ENCODE data around the gene FHL1. TPM values are rescaled to one million over a fixed set of nuclear protein-coding genes. Genes with fewer than 3 reads are reported as not detected.

The FHL1 gene
- total and polyA plus RNA-seq, 2 of the 4 experiments (the other 2 are of a cell fraction), result 69.4 to 72.9 TPM

DNA sequence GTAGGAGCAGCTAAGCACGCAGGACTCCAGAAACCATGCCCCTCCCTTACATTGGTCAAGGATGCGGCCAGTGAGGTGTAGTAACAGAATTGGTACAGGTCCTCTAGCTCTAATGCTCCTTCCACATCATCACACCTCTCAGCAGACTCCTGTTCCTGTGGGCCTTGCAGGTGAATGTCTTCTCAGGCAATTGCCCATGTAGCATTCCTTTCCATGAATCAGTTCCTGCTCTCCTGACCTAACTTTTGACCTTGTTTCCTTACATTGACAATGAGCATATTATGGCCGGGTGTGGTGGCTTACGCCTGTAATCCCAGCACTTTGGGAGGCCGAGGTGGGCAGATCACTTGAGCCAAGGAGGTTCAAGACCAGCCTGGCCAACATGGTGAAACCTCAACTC lies 72.6 kb downstream of the FHL1 start:
- ATAC-seq (ENCODE audit: low read depth) (no peak), DNase-seq (no peak)
- H3K27me3 ChIP-seq (ENCODE audit: control insufficient read depth, insufficient read depth, low read length), result no peaks in the 10 kb centered on the region
- no peak overlapping the region for H3K23ac ChIP-seq (ENCODE audit: low read depth, low read length)
- H3K14ac ChIP-seq (replicated peaks; ENCODE audit: low read depth, low read length), result no peak overlapping the region
- no peak overlapping the region for H2AK9ac ChIP-seq (replicated peaks; ENCODE audit: low read depth, low read length, poor library complexity)
- H2BK5ac ChIP-seq (ENCODE audit: low read depth, low read length, poor library complexity, severe bottlenecking), result no peak overlapping the region
- dilution Hi-C loops (cut with HindIII; ENCODE audit: low sequenced_read_pairs, unreplicated experiment), result no loop called here
- in situ Hi-C loops (cut with MboI; ENCODE audit: low sequenced_read_pairs), result no loop called here
- H3K27ac ChIP-seq (ENCODE audit: insufficient read depth, low read length), result no peak overlapping the region
- H2AFZ ChIP-seq (replicated peaks; ENCODE audit: low read length, poor library complexity), result no peak overlapping the region
- CTCF ChIA-PET, result no interaction called here
- TF ChIP-seq BHLHE40 (IDR thresholded peaks at IDR 0.05; ENCODE audit: low read depth, low read length) (no peak), SMC3 (IDR thresholded peaks at IDR 0.05; ENCODE audit: low read depth, low read length) (no peak), FOS (IDR thresholded peaks at IDR 0.05; ENCODE audit: low read depth, low read length) (no peak), MAFK (IDR thresholded peaks at IDR 0.05; ENCODE audit: low read depth, low read length) (no peak), CHD1 (IDR thresholded peaks at IDR 0.05; ENCODE audit: low read depth, low read length) (no peak), ELK1 (IDR thresholded peaks at IDR 0.05; ENCODE audit: borderline replicate concordance, low read depth, low read length) (no peak), POLR2A (IDR thresholded peaks at IDR 0.05; ENCODE audit: low read depth, low read length) (no peak), MAZ (IDR thresholded peaks at IDR 0.05; ENCODE audit: borderline replicate concordance, low read depth, low read length) (no peak), RAD21 (IDR thresholded peaks at IDR 0.05; ENCODE audit: low read length) (no peak), USF2 (IDR thresholded peaks at IDR 0.05; ENCODE audit: low read depth, low read length) (no peak), MXI1 (IDR thresholded peaks at IDR 0.05; ENCODE audit: borderline replicate concordance, low read depth, low read length) (no peak)
- TF ChIP-seq, protein P1, sequence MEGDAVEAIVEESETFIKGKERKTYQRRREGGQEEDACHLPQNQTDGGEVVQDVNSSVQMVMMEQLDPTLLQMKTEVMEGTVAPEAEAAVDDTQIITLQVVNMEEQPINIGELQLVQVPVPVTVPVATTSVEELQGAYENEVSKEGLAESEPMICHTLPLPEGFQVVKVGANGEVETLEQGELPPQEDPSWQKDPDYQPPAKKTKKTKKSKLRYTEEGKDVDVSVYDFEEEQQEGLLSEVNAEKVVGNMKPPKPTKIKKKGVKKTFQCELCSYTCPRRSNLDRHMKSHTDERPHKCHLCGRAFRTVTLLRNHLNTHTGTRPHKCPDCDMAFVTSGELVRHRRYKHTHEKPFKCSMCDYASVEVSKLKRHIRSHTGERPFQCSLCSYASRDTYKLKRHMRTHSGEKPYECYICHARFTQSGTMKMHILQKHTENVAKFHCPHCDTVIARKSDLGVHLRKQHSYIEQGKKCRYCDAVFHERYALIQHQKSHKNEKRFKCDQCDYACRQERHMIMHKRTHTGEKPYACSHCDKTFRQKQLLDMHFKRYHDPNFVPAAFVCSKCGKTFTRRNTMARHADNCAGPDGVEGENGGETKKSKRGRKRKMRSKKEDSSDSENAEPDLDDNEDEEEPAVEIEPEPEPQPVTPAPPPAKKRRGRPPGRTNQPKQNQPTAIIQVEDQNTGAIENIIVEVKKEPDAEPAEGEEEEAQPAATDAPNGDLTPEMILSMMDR (conservative IDR thresholded peaks at IDR 0.05; ENCODE audit: low read depth, low read length), result no peak
- no peaks in the 10 kb centered on the region for H3K79me1 ChIP-seq (ENCODE audit: low read depth in 1 of 2, low read length in 2 of 2)
- H4K91ac ChIP-seq (ENCODE audit: insufficient read depth, low read depth, low read length), result no peak overlapping the region
- H2AK5ac ChIP-seq (ENCODE audit: low read depth, low read length), result no peak overlapping the region
- intact Hi-C loops (cut with micrococcal nuclease), result no loop called here
- H3K56ac ChIP-seq (ENCODE audit: extremely low read depth, insufficient read depth, low read length), result no peak overlapping the region
- no CpG with 5 or more reads among the region's 5 CpGs for WGBS, 2 experiments (ENCODE audit: extremely low coverage in 2 of 2, insufficient read length in 1 of 2)
- H3K18ac ChIP-seq (ENCODE audit: low read depth, low read length), result no peak overlapping the region
- H3K9me3 ChIP-seq (ENCODE audit: control insufficient read depth, insufficient read depth, low read length), result no peaks in the 10 kb centered on the region
- POLR2A ChIA-PET (ENCODE audit: unreplicated experiment), result no interaction called here
- no peak overlapping the region for H4K8ac ChIP-seq (ENCODE audit: low read depth in 2 of 2, low read length in 2 of 2)
- H4K20me1 ChIP-seq (ENCODE audit: insufficient read depth, low read length), result no peaks in the 10 kb centered on the region
- no peak overlapping the region for H4K5ac ChIP-seq (ENCODE audit: low read depth, low read length)
- H3K4me3 ChIP-seq (ENCODE audit: insufficient read depth, low read depth, low read length), result no peak overlapping the region
- peaks cover 3% of the 10 kb centered on the region; the same call in 1 of the 2 replicates for H3K9me1 ChIP-seq (ENCODE audit: insufficient read depth, low read length)
- no peak overlapping the region for H3K4ac ChIP-seq (ENCODE audit: low read depth, low read length)
- peaks cover 3% of the 10 kb centered on the region; the same call in 1 of the 2 replicates for H3K4me1 ChIP-seq (ENCODE audit: control insufficient read depth, insufficient read depth, low read length)
- H2BK20ac ChIP-seq (ENCODE audit: low read depth, low read length), result no peak overlapping the region
- no TSS peak for BruUV-seq (replicated peaks)
- H3K4me2 ChIP-seq (ENCODE audit: low read depth, low read length), result no peak overlapping the region
- H3K9ac ChIP-seq (ENCODE audit: low read depth, low read length), result no peak overlapping the region
- H3K36me3 ChIP-seq (ENCODE audit: control insufficient read depth, insufficient read depth, low read length), result peaks cover 13% of the 10 kb centered on the region
- H2BK120ac ChIP-seq (ENCODE audit: low read depth, low read length), result no peak overlapping the region
- H2BK15ac ChIP-seq (ENCODE audit: low read depth, low read length), result no peak overlapping the region
